Stimulated activated naive CD4-positive, alpha-beta T cell treated with Interleukin-2 at 50 U/mL for 16 hours (primary cell): ENCODE data around the gene TTC36.
"Not testable (repeated sequence)": the region's sequence is repeated elsewhere in the genome, so short reads cannot be mapped to it uniquely, and the experiment has no call there.

ENCODE experiments used
- DNase-seq: peaks from one replicate; lab custom pipeline; 2025; lab: John Stamatoyannopoulos, UW

The TTC36 gene

GRCh38 chr11:118532091-118532490, 4.8 kb downstream of the TTC36 start:
- no peak for DNase-seq

- no peak for DNase-seq
Observed at GRCh38 chr11:118532852-118533768, 5.8 kb downstream of the TTC36 start.

- DNase-seq, result no peak
Observed at GRCh38 chr11:118533769-118534729, 6.8 kb downstream of the TTC36 start.

GRCh38 chr11:118535261-118535660, 8.0 kb downstream of the TTC36 start:
- no peak for DNase-seq

- no peak for DNase-seq
Observed at GRCh38 chr11:118536726-118537125, 9.5 kb downstream of the TTC36 start.

GRCh38 chr11:118537409-118537980, 10.2 kb downstream of the TTC36 start:
- no peak for DNase-seq

GRCh38 chr11:118544010-118544646, 16.9 kb downstream of the TTC36 start:
- DNase-seq, result no peak

- no peak for DNase-seq
Observed at GRCh38 chr11:118544647-118545010, 17.4 kb downstream of the TTC36 start.

GRCh38 chr11:118545533-118545932, 18.3 kb downstream of the TTC36 start:
- no peak for DNase-seq

- DNase-seq, result no peak
Observed at GRCh38 chr11:118547132-118547531, 19.9 kb downstream of the TTC36 start.

- DNase-seq, result no peak
Observed at GRCh38 chr11:118552341-118552740, 25.1 kb downstream of the TTC36 start.

GRCh38 chr11:118560806-118561205, 33.5 kb downstream of the TTC36 start:
- DNase-seq, result no peak

- no peak for DNase-seq
Observed at GRCh38 chr11:118565051-118565450, 37.8 kb downstream of the TTC36 start.

GRCh38 chr11:118569670-118570069, 42.4 kb downstream of the TTC36 start:
- no peak for DNase-seq

GRCh38 chr11:118570787-118571186, 43.5 kb downstream of the TTC36 start:
- DNase-seq, result no peak

GRCh38 chr11:118571701-118572060, 44.4 kb downstream of the TTC36 start:
- not testable (repeated sequence) for DNase-seq

GRCh38 chr11:118572061-118572980, 45.0 kb downstream of the TTC36 start, which contains the start of gene ARCN1:
Gene ARCN1 (plus strand): TSS chr11:118572409. CDS start chr11:118572548, 139 bp downstream.
- DNase-seq, result peak; percentile 87

- DNase-seq, result no peak
Observed at GRCh38 chr11:118572981-118573550, 45.8 kb downstream of the TTC36 start.

- DNase-seq, result no peak
Observed at GRCh38 chr11:118574636-118575035, 47.4 kb downstream of the TTC36 start.

GRCh38 chr11:118577995-118578394, 50.7 kb downstream of the TTC36 start:
- not testable (repeated sequence) for DNase-seq
